ENCODE data around the gene KIF4A.
"Not testable (repeated sequence)": the region's sequence is repeated elsewhere in the genome, so short reads cannot be mapped to it uniquely, and the experiment has no call there.

The KIF4A gene

GRCh38 chrX:70386235-70386634, 96.3 kb downstream of the KIF4A start:
- H3K4me1 ChIP-seq (ENCODE audit: control insufficient read depth, insufficient read depth, low read length, unreplicated experiment), result no peaks in the 10 kb centered on the region

GRCh38 chrX:70398899-70399298, 109.0 kb downstream of the KIF4A start:
- no peak overlapping the region for H3K27ac ChIP-seq (ENCODE audit: low read depth, low read length)
- H3K27me3 ChIP-seq (ENCODE audit: insufficient read depth, low read length), result no peaks in the 10 kb centered on the region
- H2AFZ ChIP-seq (ENCODE audit: low read length, unreplicated experiment), result peak overlapping the region; percentile 33
- H3K36me3 ChIP-seq (ENCODE audit: insufficient read depth, low read length), result peaks cover 9% of the 10 kb centered on the region; the same call in 1 of the 2 replicates
- no peaks in the 10 kb centered on the region for H3K79me2 ChIP-seq (ENCODE audit: control insufficient read depth, insufficient read depth, low read length, unreplicated experiment)
- no peak overlapping the region for H3K4me3 ChIP-seq (ENCODE audit: low read depth, low read length)
- no peaks in the 10 kb centered on the region for H3K4me1 ChIP-seq (ENCODE audit: control insufficient read depth, insufficient read depth, low read length, unreplicated experiment)

More at GRCh38 chrX:70386235-70386634, 96.3 kb downstream of the KIF4A start:
- no peak overlapping the region for H2AFZ ChIP-seq (ENCODE audit: low read length, unreplicated experiment)
- no peaks in the 10 kb centered on the region; the same call in 1 of the 2 replicates for H3K36me3 ChIP-seq (ENCODE audit: insufficient read depth, low read length)
- H3K4me3 ChIP-seq (ENCODE audit: low read depth, low read length), result no peak overlapping the region
- H3K27me3 ChIP-seq (ENCODE audit: insufficient read depth, low read length), result no peaks in the 10 kb centered on the region
- no peak overlapping the region for H3K27ac ChIP-seq (ENCODE audit: low read depth, low read length)
- no peaks in the 10 kb centered on the region for H3K79me2 ChIP-seq (ENCODE audit: control insufficient read depth, insufficient read depth, low read length, unreplicated experiment)

GRCh38 chrX:70400181-70400580, 110.3 kb downstream of the KIF4A start:
- H3K4me1 ChIP-seq (ENCODE audit: control insufficient read depth, insufficient read depth, low read length, unreplicated experiment); H3K79me2 ChIP-seq (ENCODE audit: control insufficient read depth, insufficient read depth, low read length, unreplicated experiment); H3K36me3 ChIP-seq (ENCODE audit: insufficient read depth, low read length); H3K27ac ChIP-seq (ENCODE audit: low read depth, low read length); H2AFZ ChIP-seq (ENCODE audit: low read length, unreplicated experiment); H3K27me3 ChIP-seq (ENCODE audit: insufficient read depth, low read length); H3K4me3 ChIP-seq (ENCODE audit: low read depth, low read length): not testable (repeated sequence)

- Histone ChIP-seq H3K27ac (ENCODE audit: low read depth, low read length) (no peak overlapping the region), H3K4me1 (ENCODE audit: control insufficient read depth, insufficient read depth, low read length, unreplicated experiment) (no peaks in the 10 kb centered on the region), H3K36me3 (ENCODE audit: insufficient read depth, low read length) (no peaks in the 10 kb centered on the region), H3K4me3 (ENCODE audit: low read depth, low read length) (no peak overlapping the region), H2AFZ (ENCODE audit: low read length, unreplicated experiment) (no peak overlapping the region), H3K27me3 (ENCODE audit: insufficient read depth, low read length) (no peaks in the 10 kb centered on the region), H3K79me2 (ENCODE audit: control insufficient read depth, insufficient read depth, low read length, unreplicated experiment) (no peaks in the 10 kb centered on the region)
Observed at GRCh38 chrX:70402721-70403120, 112.8 kb downstream of the KIF4A start.

- Histone ChIP-seq H2AFZ (ENCODE audit: low read length, unreplicated experiment) (no peak overlapping the region), H3K4me3 (ENCODE audit: low read depth, low read length) (no peak overlapping the region), H3K4me1 (ENCODE audit: control insufficient read depth, insufficient read depth, low read length, unreplicated experiment) (no peaks in the 10 kb centered on the region), H3K27ac (ENCODE audit: low read depth, low read length) (no peak overlapping the region), H3K79me2 (ENCODE audit: control insufficient read depth, insufficient read depth, low read length, unreplicated experiment) (no peaks in the 10 kb centered on the region), H3K27me3 (ENCODE audit: insufficient read depth, low read length) (no peaks in the 10 kb centered on the region), H3K36me3 (ENCODE audit: insufficient read depth, low read length) (no peaks in the 10 kb centered on the region)
Observed at GRCh38 chrX:70405003-70405402, 115.1 kb downstream of the KIF4A start.

DNA sequence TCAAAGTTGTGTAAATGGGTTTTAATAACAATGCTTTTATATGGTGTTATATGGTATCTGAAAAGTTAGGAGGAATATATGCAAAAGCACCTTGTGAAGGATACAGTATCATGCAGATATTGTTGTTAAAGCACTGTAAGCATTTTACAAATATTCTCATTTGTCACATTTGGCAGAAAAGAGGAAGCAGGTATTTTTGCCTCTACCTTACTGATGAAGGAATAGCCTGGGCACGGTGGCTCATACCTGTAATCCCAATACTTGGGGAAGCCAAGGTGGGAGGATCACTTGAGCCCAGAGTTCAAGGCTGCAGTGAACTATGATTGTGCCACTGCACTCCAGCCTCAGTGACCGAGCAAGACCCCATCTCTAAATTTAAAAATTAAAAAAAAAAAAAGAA, 121.0 kb downstream of the KIF4A start:
- Histone ChIP-seq H3K79me2 (ENCODE audit: control insufficient read depth, insufficient read depth, low read length, unreplicated experiment) (no peaks in the 10 kb centered on the region), H3K4me1 (ENCODE audit: control insufficient read depth, insufficient read depth, low read length, unreplicated experiment) (no peaks in the 10 kb centered on the region), H3K27me3 (ENCODE audit: insufficient read depth, low read length) (no peaks in the 10 kb centered on the region), H2AFZ (ENCODE audit: low read length, unreplicated experiment) (no peak overlapping the region), H3K36me3 (ENCODE audit: insufficient read depth, low read length) (no peaks in the 10 kb centered on the region), H3K27ac (ENCODE audit: low read depth, low read length) (no peak overlapping the region), H3K4me3 (ENCODE audit: low read depth, low read length) (no peak overlapping the region)

DNA sequence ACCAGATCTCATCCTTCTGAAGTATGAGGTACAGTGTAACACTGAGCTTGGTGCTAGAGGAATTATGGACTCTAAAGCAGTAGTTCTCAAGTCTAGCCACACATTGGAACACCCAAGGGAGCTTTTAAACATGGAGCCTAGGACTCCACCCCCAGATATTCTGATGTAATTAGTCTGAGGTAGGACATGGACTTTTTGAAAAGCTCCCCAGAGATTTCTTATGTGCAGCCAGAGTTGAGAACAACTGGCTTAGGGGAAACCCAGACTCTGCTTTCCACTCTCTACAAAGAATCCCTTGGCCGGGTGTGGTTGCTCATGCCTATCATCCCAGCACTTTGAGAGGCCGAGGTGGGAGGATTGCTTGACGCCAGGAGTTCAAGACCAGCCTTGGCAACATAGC, 121.6 kb downstream of the KIF4A start:
- Histone ChIP-seq H3K79me2 (ENCODE audit: control insufficient read depth, insufficient read depth, low read length, unreplicated experiment) (no peaks in the 10 kb centered on the region), H3K4me1 (ENCODE audit: control insufficient read depth, insufficient read depth, low read length, unreplicated experiment) (no peaks in the 10 kb centered on the region), H3K27ac (ENCODE audit: low read depth, low read length) (no peak overlapping the region), H3K36me3 (ENCODE audit: insufficient read depth, low read length) (no peaks in the 10 kb centered on the region), H2AFZ (ENCODE audit: low read length, unreplicated experiment) (no peak overlapping the region), H3K27me3 (ENCODE audit: insufficient read depth, low read length) (no peaks in the 10 kb centered on the region), H3K4me3 (ENCODE audit: low read depth, low read length) (no peak overlapping the region)

- Histone ChIP-seq H2AFZ (ENCODE audit: low read length, unreplicated experiment) (no peak overlapping the region), H3K27ac (ENCODE audit: low read depth, low read length) (no peak overlapping the region), H3K36me3 (ENCODE audit: insufficient read depth, low read length) (no peaks in the 10 kb centered on the region), H3K4me1 (ENCODE audit: control insufficient read depth, insufficient read depth, low read length, unreplicated experiment) (no peaks in the 10 kb centered on the region), H3K27me3 (ENCODE audit: insufficient read depth, low read length) (no peaks in the 10 kb centered on the region), H3K79me2 (ENCODE audit: control insufficient read depth, insufficient read depth, low read length, unreplicated experiment) (no peaks in the 10 kb centered on the region), H3K4me3 (ENCODE audit: low read depth, low read length) (no peak overlapping the region)
Observed at GRCh38 chrX:70421618-70422017, 131.7 kb downstream of the KIF4A start.

- H3K27ac ChIP-seq (ENCODE audit: low read depth, low read length), result no peak within 1 kb of the TSS
- H3K79me2 ChIP-seq (ENCODE audit: control insufficient read depth, insufficient read depth, low read length, unreplicated experiment), result no peaks in the 10 kb centered on the region
- no peaks in the 10 kb centered on the region for H3K4me1 ChIP-seq (ENCODE audit: control insufficient read depth, insufficient read depth, low read length, unreplicated experiment)
- no peak within 1 kb of the TSS for H3K4me3 ChIP-seq (ENCODE audit: low read depth, low read length)
- no peaks in the 10 kb centered on the region for H3K27me3 ChIP-seq (ENCODE audit: insufficient read depth, low read length)
- no peak within 1 kb of the TSS for H2AFZ ChIP-seq (ENCODE audit: low read length, unreplicated experiment)
- H3K36me3 ChIP-seq (ENCODE audit: insufficient read depth, low read length), result no peaks in the 10 kb centered on the region
Observed at GRCh38 chrX:70422851-70423341, 133.0 kb downstream of the KIF4A start, which contains the start of gene GDPD2. TSS of gene GDPD2 (plus strand) at chrX:70423314. CDS start at chrX:70424985, 1,671 bp downstream.

DNA sequence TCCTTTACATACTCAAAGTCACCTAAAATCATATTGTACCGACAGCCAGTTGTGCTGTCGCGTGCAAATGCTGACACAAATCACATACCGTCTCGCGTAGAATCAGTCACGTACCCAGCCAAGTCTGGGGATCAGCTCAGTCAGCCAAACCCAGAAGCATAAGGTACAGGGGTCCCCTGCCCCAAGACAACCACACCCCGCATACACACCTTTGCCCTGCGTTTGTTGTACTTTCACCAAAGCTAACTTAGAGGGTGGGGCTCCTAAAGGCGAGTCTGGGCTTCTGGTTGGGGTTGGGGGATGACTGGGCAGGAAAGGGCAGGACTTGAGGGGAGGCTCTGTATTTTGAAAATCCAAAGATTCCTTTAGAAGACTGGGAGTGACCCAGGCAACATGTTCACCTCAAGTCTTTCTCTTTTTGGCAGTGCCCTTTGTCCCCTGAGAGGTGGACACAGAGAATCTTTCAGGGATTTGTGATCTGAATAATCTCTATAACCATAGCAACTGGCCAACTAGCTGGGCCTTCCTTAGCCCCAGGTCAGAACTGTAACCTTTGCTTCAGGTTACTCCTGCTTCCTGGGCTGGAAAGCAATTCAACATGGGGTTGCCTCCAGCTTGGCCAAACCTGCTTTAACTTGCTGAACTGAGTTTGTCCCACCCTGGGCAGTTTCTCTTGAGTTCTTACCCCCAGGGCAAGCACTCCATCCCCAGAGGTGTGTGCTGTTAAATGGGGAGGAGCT, 134.2 kb downstream of the KIF4A start:
- Histone ChIP-seq H3K4me3 (ENCODE audit: low read depth, low read length) (no peak overlapping the region), H2AFZ (ENCODE audit: low read length, unreplicated experiment) (no peak overlapping the region), H3K79me2 (ENCODE audit: control insufficient read depth, insufficient read depth, low read length, unreplicated experiment) (no peaks in the 10 kb centered on the region), H3K27ac (ENCODE audit: low read depth, low read length) (no peak overlapping the region), H3K27me3 (ENCODE audit: insufficient read depth, low read length) (no peaks in the 10 kb centered on the region), H3K4me1 (ENCODE audit: control insufficient read depth, insufficient read depth, low read length, unreplicated experiment) (no peaks in the 10 kb centered on the region), H3K36me3 (ENCODE audit: insufficient read depth, low read length) (no peaks in the 10 kb centered on the region)

- H3K79me2 ChIP-seq (ENCODE audit: control insufficient read depth, insufficient read depth, low read length, unreplicated experiment), result no peaks in the 10 kb centered on the region
- H3K36me3 ChIP-seq (ENCODE audit: insufficient read depth, low read length), result no peaks in the 10 kb centered on the region
- no peak overlapping the region for H3K27ac ChIP-seq (ENCODE audit: low read depth, low read length)
- H3K4me3 ChIP-seq (ENCODE audit: low read depth, low read length), result no peak overlapping the region
- no peaks in the 10 kb centered on the region for H3K27me3 ChIP-seq (ENCODE audit: insufficient read depth, low read length)
- no peaks in the 10 kb centered on the region for H3K4me1 ChIP-seq (ENCODE audit: control insufficient read depth, insufficient read depth, low read length, unreplicated experiment)
- H2AFZ ChIP-seq (ENCODE audit: low read length, unreplicated experiment), result no peak overlapping the region
Observed at GRCh38 chrX:70424801-70425200, 134.9 kb downstream of the KIF4A start.
